Measurements from ENCODE around the gene VAT1.
A peak's percentile ranks its signal among the peaks of the same experiment; 100 is the strongest.

The VAT1 gene

DNA sequence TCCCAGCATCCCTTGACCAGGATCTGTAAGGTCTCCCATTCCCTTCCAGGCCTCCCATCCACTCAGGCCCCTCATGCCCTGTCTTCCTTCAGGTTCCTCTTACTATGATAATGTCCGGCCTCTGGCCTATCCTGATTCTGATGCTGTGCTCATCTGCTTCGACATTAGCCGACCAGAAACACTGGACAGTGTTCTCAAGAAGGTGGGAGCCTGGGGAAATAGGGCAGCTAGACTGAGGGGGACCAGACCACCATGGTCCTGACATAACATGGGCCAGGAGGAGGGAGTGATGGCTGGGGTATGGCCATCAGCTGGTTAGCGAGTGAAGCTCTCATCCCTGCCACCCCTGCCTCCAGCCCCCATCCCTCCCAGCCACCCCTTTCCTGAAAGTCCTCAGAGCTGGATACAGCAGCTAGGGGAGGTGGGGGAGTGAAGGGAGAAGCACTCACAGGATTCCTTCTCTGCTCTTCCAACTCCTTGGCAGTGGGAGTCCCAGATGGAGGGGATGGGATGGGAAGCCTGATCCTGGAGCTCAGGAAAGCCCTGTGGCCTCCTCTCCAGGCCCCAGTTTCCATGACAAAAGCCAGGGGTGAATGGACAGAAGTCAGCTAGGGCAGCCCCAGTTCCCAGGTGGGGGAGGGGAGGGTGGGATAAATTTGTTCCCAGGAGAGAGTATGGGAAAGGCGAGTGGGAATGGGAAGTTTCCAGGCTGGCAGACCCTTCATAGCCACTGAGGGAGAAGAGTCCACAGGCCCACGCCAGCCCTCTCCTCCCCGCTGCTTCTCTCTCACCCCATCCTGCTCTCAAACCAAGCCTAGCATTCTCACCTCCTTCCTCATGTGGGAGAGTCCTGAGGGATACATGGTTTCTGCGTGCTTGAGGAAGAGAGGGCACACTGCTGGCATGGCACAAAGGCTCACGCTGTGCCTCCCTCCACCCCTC is 5.2 kb upstream of the VAT1 start:
- no peak for DNase-seq (ENCODE audit: low spot score)

DNA sequence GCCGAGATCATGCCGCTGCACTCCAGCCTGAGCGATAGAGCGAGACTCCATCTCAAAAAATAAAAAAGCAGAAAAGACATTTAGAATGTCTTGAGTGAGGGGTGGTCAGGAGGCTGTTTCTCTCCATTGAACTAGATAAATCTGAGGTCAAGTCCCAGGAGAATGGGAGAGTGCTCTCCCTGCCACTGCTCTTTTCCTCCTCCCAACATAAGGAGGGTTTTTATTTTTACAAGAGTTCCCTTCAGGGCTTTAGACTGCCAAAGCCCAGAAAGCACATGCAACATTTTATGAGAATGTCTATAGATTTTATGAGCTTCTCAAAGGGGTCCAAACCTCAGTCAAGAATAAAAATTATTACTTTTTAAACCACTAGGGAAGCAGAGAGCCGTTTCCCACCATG is 4.4 kb upstream of the VAT1 start:
- DNase-seq (ENCODE audit: low spot score): no peak

DNA sequence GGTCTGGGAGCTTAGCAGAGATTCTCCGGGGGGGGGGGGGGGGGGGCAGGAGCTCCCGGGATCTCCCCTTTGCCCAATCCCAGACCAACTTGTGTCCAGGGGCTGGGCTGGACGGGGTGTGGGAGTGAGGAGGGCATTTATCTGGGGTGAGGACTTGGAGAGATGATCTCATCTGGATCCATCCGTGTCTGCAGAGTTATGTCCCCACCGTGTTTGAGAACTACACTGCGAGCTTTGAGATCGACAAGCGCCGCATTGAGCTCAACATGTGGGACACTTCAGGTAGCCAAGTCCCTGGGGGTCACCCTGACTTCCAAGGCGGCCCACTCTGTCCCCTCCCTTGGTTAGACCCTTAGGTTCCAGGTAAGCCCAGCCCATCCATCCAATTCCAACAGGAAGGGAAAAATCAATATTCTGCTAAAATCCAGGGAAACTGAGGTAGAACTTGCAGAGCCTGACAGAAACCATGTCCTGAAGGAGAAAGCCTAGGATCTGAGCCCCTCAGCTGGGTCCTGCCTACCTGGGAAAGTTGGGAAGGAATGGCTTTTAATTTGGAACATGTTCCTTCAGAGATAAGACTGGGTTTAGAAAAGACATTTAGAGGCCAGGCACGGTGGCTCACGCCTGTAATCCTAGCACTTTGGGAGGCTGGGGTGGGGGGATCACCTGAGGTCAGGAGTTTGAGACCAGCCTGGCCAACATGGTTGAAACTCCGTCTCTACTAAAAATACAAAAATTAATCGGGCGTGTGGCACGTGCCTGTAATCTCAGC is 3.8 kb upstream of the VAT1 start:
- no peak for DNase-seq (ENCODE audit: low spot score)

- no peak for DNase-seq (ENCODE audit: low spot score)
Measured at GRCh38 chr17:43025290-43025657, 3.1 kb upstream of the VAT1 start.

GRCh38 chr17:43024407-43025289 is 2.5 kb upstream of the VAT1 start, which contains the start of gene RND2:
RND2 (plus strand) TSS chr17:43025231; CDS start chr17:43025348, 117 bp downstream.
- peak; percentile 97 for DNase-seq (ENCODE audit: low spot score)

DNA sequence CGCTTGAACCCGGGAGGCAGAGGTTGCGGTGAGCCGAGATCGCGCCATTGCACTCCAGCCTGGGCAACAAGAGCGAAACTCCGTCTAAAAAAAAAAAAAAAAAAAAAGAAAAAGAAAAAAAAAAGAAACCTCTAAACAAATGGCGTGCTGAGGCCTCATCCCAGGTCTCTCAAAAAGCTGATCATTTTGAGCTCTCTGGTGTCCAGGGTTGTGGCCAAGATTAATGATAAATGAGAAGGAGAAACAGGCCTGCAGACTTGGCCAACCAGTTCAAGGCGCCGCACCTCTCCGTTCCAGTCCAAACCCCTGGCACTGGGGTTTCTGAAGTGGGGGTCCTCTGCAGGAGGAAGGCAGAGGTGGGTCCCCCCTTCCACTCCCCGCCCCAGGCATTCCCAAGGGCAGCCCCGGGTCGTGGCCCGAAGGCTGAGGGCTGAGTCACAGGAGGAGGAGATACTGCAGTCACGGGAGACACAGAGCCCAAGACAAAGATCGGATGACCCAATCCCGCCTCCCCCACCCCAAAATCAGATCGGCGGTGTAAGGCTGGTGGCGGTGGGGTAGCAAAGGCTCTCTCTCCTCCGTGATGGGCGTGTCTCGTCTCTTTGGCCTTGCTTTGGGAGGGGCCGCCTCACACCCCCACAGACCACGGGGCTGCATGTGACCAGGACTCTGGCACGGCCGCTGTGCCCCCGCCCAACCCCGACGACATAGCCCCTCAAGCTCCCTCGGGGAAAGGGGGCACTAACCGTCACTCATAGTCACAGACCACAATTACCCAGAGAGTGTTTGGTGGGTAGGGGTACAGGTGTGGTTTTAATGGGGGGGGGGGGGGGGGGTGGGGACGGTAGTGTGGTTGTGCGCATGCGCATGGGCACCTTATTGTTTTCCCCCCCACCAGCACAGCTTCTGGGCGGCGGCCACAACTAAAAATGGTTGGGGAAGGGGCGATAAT is 1.1 kb downstream of the VAT1 start:
- DNase-seq (ENCODE audit: low spot score): peak; percentile 91

- no peak for DNase-seq (ENCODE audit: low spot score)
Measured at GRCh38 chr17:43020030-43020621, 2.1 kb downstream of the VAT1 start.

GRCh38 chr17:43019418-43019817 is 2.8 kb downstream of the VAT1 start:
- peak; percentile 38 for DNase-seq (ENCODE audit: low spot score)

GRCh38 chr17:43018932-43019331 is 3.3 kb downstream of the VAT1 start:
- DNase-seq (ENCODE audit: low spot score): no peak

- DNase-seq (ENCODE audit: low spot score): no peak
Measured at GRCh38 chr17:43018008-43018853, 4.0 kb downstream of the VAT1 start.

- DNase-seq (ENCODE audit: low spot score): no peak
Measured at GRCh38 chr17:43016216-43016615, 6.0 kb downstream of the VAT1 start.

DNA sequence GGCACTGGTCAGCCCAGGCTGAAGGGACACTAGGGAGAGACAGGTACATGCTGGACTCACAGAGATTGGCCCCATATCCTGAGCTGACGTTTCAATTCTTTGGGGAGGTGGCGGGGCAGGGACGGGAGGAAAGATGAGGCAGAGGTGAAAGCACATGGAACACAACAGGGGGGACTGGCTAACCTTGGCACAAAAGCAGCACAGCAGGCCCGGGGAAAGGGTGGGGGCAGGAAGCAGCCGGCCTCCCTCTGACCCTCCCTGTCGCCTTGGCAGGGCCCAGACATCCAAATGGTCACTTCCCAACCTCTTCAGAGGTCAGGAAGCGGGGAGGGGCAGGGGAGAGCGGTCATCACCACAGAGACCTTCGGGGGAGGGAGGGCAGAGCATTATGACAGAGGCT is 6.6 kb downstream of the VAT1 start:
- no peak for DNase-seq (ENCODE audit: low spot score)

DNA sequence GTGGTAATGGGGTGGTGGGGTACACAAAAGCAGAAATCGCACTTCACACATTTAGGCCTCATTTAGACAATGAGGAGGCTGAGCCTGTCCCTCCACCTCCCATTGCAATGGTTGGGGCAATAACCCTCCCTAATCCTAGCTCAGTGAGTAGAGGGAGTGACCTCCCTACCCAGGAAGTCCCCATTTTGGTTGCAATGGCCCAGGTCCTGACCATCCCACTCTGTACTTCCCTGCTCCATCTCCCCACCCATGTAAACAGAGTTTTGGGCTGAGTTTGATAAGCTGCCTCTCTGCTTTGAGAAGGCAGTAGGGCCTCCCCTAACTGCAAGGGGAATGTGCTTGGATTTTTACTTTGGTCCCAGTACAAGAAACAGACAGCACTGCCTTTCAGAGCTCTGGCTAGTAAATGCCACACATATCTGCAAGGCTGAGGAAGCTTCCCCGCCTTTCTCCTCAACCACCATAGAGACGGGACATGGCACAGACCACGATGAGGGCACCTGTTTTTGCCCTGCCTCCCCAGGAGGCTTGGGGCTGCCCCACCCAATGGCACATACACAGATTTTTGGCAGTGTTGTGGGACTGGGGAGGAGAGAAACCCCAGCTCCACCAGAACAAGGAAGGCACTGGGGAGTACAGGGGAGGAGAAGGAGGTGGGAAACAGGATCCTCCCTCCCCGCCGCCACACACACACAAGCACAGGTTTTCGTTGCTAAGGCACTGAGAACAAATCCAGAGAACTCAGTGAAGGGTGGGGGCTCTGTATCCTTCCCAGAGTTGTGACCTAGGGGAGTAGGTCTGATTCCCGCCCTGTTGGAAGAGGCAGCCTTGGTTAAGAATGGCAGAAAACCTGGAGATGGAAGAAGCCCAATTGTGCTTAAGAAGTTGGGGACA is 7.3 kb downstream of the VAT1 start:
- DNase-seq (ENCODE audit: low spot score): no peak

DNA sequence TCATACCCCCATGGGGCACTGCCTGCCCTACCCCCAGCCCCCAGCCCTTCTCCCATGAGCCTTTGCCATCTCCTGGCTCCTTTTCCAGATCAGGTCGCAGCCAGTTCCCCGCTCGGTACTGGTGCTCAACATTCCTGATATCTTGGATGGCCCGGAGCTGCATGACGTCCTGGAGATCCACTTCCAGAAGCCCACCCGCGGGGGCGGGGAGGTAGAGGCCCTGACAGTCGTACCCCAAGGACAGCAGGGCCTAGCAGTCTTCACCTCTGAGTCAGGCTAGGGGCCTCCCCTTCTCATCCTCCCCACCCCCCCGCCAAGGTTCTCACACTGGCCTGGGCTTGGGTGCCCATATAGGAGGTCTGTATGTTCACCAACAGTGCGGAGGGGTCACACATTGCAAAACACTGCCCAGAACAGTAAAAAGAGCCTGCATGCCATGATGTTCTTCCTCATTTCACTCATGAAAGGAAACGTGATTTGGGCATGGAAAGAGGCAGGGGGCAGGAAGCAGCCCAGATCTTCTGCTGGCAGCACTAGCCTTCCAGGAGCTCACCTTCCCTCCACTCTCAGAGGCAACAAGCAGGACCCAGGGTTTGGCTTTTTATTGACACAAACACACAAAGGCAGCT is 8.1 kb downstream of the VAT1 start:
- DNase-seq (ENCODE audit: low spot score): no peak

DNA sequence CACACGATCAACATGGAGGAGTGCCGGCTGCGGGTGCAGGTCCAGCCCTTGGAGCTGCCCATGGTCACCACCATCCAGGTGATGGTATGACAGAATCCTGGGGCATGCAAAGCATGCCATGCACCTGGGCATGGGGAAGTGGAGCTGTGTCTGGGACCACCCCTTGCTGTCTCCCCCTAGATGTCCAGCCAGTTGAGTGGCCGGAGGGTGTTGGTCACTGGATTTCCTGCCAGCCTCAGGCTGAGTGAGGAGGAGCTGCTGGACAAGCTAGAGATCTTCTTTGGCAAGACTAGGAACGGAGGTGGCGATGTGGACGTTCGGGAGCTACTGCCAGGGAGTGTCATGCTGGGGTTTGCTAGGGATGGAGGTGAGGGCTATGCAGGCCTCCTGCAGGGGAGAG is 8.9 kb downstream of the VAT1 start:
- no peak for DNase-seq (ENCODE audit: low spot score)

DNA sequence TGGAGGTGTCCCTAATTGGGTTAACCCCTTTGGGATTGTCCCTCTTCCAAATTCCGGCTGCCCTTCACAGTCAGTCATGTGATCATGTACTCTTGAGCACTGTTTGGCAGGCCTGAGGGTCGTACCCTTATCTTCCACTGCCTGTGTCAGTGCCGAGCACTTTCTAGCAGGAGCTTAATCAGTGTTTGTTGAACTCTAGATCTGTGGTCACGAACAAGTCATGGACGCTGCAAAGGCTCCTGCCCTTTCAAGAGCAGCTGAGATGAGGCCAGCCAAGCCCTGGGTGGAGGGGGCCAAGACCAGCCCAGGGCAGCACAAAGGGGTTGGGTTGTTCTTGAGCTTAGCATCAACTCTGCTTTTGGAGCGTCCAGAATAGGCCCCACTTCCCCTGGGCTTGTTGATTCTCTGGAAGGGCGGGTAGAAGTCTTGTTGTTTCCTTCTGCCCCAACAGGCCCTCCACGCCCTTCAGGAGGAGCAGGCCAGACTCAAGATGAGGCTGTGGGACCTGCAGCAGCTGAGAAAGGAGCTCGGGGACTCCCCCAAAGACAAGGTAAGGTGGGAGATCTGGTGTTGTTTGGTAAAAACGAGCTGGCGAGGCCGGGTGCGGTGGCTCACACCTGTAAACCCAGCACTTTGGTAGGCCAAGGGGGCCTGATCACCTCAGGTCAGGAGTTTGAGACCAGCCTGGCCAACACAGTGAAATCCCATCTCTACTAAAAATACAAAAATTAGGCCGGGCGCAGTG is 10.3 kb downstream of the VAT1 start:
- no peak for DNase-seq (ENCODE audit: low spot score)

GRCh38 chr17:43010667-43011308 is 11.4 kb downstream of the VAT1 start:
- DNase-seq (ENCODE audit: low spot score): no peak

Measured in GM03348 (cell line).